Loucy (cell line): ENCODE results near the gene BIN1.

Experiments
- EZH2phosphoT487 ChIP-seq: fragments of 200-600 bp; IDR thresholded peaks from 2 replicates; pipeline ENCODE4 v1.6.1; 2018; ENCODE audit warnings: antibody characterized with exemption, mild to moderate bottlenecking, moderate library complexity, borderline replicate concordance
- TF ChIP-seq, protein P1 (sequence below): fragments of 200-600 bp; sonication (generic); conservative IDR thresholded peaks from 2 replicates; pipeline ENCODE4 v1.5.1; 2014; ENCODE audit warnings: mild to moderate bottlenecking, antibody characterized with exemption, low read length

DNA sequence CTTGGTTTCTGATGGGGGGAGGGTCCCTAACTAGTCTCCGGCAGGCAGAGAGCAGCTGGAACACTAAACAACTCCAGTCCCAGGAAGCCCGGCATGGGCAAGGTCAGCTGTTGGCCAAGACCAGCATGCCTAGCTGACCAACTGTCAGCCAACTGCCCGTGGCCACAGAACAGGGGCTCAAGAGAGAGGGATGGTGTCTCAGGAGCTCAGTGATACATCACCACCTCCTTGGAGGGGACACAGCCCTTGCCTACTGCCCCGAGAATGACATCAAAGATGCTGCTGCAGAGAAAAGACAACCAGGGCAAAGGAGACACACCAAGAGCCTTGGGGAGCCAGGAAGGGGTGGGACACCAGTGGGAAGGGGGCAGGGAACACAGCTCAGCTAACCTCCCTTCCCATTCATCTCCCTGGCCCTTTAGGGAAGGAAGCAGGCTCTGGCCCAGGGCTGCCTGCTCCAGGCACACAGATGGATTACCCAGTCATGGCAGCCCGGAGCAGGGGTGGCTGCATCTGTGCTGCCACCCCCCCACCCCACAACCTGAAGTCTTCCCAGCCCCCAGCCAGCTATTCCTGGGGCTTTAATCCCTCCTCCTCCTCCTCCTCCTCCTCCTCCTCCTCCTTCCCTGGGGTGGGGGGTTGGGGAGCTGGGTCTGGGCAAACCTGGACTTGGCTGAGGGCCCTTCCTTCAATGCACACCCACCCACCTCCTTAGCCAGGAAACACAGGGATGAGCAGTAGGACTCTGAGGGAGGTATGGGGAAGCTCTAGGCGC lies 1.9 kb downstream of the BIN1 start:
- TF ChIP-seq, protein P1, sequence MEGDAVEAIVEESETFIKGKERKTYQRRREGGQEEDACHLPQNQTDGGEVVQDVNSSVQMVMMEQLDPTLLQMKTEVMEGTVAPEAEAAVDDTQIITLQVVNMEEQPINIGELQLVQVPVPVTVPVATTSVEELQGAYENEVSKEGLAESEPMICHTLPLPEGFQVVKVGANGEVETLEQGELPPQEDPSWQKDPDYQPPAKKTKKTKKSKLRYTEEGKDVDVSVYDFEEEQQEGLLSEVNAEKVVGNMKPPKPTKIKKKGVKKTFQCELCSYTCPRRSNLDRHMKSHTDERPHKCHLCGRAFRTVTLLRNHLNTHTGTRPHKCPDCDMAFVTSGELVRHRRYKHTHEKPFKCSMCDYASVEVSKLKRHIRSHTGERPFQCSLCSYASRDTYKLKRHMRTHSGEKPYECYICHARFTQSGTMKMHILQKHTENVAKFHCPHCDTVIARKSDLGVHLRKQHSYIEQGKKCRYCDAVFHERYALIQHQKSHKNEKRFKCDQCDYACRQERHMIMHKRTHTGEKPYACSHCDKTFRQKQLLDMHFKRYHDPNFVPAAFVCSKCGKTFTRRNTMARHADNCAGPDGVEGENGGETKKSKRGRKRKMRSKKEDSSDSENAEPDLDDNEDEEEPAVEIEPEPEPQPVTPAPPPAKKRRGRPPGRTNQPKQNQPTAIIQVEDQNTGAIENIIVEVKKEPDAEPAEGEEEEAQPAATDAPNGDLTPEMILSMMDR = no peak
- TF ChIP-seq EZH2phosphoT487 = no peak
